NCI-H1930 (cell line): Measurements from ENCODE around the gene LY6G5B.

Source experiments
- DNase-seq, 2 experiments: peaks; one replicate each; lab custom pipeline; 2025; lab: John Stamatoyannopoulos, UW

Gene LY6G5B

DNA sequence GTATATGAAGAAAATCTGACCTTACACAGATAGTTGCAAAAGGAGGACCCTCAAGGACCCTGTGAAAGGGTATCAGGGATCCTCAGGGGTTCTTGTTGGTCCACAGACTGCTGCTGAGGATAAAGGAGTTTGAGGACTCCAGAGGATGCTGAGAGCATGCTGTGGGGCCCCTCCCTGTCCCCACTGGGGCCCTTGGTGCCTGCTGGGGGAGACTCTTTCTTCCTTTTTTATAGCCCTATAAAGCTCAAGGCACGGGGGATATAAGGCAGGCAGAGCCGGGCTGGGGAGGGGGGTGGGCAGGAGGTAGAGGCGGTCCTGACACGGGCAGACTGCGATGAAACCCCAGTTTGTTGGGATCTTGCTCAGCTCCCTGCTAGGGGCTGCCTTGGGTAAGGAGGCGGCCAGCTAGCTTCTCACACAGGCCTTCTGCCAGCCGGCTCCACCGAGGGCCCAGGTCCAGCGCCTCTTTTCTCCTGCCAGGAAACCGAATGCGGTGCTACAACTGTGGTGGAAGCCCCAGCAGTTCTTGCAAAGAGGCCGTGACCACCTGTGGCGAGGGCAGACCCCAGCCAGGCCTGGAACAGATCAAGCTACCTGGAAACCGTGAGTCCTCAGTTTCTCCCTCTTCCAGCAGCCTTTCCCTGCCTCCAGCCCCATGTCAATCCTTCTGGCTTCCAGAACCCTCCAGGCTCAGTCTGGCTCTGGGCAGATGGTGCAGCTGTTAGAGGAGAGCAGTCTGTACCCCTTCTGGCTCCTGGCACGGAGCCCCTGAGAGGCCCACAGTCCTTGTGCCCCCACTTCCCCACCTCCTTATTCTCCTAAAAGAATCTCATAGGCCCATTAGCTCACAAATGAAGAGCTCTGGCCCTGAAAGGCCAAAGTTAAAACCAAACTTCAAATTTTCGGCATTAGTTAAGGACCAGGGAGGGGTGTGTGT, 45.5 kb downstream of the LY6G5B start, which contains the start of gene LY6G6D:
Gene LY6G6D (plus strand): TSS at position 327 of the 937 bp plus-strand sequence. CDS start 8 bp downstream, at position 335.
- DNase-seq = no peak

DNA sequence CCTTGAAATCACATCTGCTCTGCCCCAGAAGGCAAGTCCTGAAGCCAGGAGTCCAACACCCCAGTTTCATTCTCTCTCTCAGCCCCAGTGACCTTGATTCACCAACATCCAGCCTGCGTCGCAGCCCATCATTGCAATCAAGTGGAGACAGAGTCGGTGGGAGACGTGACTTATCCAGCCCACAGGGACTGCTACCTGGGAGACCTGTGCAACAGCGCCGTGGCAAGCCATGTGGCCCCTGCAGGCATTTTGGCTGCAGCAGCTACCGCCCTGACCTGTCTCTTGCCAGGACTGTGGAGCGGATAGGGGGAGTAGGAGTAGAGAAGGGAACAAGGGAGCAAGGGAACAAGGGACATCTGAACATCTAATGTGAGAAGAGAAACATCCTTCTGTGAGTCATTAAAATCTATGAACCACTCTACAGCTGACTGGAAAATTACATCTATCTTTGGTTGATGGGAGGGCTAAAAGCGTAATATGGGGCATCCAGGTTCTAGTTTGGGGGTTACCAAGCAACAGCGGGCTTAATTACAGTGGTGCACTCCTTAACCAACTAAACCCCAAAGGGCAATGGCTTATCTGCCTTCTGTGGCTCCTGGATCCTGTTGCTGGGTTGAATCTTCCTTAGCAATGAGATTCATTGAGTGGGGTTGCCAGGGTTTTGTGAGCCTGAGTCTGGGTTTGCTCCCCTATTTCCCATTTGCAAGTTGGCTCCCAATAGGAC, 47.9 kb downstream of the LY6G5B start:
- peak; percentile 70 to 74 for DNase-seq

DNA sequence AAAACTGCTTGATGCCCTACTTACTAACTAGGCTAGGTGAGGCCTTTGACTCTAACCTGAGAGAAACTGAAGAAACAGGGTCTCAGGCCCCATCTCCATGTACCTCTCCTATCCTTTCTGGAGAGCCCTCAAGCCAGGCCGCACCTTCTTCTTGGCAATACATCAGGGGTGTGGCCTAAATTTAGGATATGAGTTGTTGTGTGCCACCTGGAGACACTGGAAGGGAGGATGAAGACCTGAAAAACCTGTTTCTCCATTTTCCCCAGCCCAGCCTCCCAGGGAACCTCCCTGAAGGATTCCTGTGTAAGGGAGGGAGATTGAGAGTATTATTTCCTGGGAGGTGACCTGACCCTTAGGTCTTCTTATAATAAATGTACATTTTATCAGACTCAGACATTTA, 48.5 kb downstream of the LY6G5B start:
- no peak for DNase-seq

DNA sequence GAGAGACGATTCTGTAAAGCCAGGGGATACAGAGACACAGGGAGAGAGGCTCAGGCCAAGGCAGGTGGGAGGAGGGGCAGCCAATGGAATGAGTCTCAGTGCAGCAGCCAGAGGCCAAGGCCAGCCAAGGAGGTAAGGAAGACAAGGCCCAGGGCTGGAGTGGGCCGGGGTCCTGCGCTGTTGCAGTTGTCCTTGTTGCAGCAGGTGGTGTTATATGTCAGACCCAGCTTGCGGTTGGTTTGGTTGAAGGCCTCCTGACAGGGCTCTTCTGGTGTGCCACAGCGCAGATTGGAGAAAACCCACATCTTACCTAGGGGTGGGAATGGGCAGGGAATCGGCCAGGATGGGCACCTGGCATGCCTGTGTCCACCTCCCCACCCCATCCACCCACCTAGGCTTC, 49.2 kb downstream of the LY6G5B start:
- no peak for DNase-seq

DNA sequence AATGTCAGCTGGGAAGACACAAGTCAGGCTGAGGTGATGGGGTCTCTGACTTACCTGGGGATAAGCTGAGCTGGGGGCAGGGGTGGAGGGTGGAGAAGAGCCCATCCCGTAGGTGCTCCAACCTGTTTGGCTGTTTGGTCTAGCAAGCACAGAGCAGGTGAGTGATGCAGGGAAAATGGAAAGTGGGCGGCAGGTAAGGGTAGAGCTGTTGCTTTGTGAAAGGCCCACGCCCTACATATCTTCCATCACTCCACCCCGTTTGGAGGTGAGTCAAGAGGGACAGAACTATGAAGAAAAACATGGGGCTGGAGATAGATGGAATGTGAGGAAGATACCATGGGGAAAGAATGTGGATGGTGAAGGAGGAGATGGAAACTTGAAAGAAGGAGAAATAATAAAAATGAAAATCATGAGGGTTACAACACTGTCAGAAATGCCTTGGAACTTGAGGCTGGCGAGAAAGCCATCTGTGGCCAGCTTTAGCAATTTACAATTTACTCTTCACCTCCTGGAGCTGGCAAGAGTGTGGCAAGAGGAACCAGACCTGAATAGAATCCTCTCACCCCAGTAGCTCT, 50.5 kb downstream of the LY6G5B start:
- DNase-seq = no peak

DNA sequence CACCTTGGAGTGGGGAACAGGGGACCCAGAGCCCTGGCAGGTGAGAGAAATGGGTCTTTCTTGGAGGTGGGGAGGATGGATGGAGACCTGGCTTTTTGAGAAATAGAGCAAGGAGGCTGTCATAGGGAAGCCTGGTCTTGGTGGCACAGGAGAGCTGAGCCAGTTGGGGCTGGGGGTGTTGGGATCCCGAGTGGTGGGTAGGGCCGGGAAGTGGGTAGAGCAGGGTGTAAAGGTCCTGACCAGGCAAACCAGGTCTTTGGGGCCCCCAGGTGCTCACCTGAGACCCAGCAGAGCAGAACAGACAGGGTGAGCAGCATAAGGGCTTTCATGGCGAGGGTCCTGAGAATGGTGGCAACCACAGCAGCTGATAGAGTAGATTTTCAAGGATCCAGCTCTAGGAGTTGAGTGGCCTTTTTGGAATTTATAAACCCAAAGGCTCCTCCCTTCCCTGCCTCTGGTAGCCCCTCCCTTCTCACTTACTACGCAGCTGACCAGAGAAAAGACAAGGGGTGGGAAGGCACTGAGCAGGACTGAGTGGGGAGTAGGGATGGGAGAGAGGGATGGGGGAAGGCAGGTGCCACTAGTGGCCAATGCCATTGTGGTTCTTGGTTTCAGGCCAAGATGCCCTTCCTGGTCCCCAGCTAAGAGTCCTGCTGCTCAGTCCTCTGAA, 51.7 kb downstream of the LY6G5B start, which contains the start of gene LY6G6C:
Gene LY6G6C (minus strand): TSS at position 396 of the 670 bp plus-strand sequence. CDS start 67 bp downstream, at position 329.
- no peak for DNase-seq

DNA sequence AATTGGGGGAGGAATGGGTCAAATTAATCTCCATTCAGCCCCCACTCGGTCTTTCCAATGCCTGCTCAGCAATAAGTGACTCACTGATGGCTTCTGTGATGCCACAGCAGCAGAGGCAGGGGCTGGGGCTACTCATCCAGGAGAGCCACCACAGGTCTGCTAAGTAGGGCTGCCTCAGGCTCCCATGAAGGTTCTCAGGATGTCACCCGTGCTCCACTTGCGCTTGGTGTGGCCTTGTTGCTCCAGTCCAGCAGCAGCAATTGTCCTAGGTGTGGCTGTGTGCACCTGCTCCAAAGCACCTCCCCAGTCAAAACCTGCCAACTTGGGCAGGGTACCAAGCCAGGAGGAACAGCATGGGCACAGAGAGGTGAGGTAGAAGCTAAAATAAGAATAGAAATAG, 52.4 kb downstream of the LY6G5B start:
- no peak for DNase-seq
